GM18502 (cell line): ENCODE measurements around the gene NKAIN2.

Experiments
- ATAC-seq: cut with Tn5 transposase; IDR thresholded peaks from one replicate; pipeline ENCODE4 v1.9.1; 2021; ENCODE audit warnings: mild to moderate bottlenecking; ENCODE audit not compliant: unreplicated experiment, poor library complexity

The NKAIN2 gene

DNA sequence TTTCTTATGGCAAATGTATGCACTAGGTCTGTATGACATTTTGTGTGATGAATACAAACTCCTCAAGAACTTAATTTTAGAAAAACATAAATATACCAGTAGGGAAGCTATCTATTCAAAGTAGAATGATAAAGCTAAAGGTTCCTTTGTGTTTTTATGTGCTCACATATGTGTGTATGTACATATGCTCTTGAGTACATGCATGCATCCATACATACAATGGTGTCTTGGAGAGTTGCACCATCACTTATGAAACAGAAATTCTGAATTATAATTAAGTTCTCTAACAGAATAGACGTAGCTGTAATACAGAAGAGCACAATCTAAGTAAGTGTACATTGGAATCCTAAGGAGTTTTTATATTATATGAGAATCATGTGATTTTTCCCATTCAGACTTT, 2.3 kb downstream of the NKAIN2 start:
- ATAC-seq, result no peak

- no peak for ATAC-seq
These were observed 2.9 kb downstream of the NKAIN2 start for GRCh38 chr6:123806561-123806960.

DNA sequence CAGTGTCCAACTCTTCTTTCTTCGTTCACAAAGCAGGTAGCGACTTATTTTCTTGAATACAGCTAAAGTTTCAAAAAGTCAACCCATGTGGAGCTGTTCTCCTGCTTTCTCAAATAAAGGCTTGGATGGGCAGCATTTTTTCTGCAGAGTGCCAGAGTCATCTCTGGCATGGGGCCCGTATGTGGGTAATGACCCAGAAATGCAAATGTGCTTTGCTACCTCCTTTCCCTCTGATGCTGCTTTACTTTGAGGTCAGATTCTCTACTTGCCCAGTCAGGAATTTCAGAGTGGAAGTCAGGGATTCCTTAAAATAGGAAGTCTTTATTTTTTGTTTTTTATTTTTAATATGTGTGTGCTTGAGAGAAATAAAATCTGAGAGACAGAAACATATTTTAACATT, 4.9 kb downstream of the NKAIN2 start:
- ATAC-seq, result no peak

GRCh38 chr6:123810214-123810613, 6.5 kb downstream of the NKAIN2 start:
- no peak for ATAC-seq

DNA sequence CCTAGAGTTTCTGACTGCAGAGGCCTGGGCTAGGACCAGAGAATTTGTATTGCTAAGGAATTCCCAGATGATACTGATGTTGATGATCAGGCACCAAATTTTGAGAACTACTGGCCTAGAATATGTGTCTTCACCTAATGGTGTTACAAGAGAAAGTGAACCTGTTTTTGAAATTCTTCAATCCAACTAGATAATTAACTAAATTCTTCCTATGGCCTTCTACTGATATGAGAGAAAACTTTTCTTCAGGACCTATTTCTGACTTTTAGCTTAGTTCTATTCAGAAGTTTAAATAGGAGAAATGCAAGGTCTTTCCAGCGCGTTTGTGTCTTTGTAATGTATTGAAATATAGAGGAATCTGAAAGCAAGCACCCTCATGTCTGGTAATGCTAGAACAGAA, 7.3 kb downstream of the NKAIN2 start:
- no peak for ATAC-seq

DNA sequence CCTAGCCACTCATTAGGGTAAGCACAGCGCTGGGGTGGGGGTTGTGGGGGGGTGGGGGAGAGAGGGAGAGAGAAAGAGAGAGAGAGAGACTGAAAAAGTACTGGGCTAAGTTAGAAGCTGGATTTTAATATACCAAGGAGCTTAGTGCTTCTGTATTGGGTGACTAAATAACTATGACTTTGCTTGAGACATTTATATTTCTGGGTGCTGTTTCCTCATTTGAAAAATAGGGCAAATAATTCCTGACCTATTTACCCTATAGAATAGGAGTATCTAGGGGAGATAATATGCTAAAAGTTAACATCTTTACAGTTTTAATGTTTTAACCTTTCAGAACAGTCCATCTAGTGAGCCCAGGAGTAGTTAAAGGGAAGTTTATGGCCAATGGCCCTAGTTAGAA, 7.7 kb downstream of the NKAIN2 start:
- no peak for ATAC-seq

- no peak for ATAC-seq
These were observed 9.0 kb downstream of the NKAIN2 start for GRCh38 chr6:123812621-123813020.

GRCh38 chr6:123821112-123821511, 17.4 kb downstream of the NKAIN2 start:
- no peak for ATAC-seq

- ATAC-seq, result no peak
These were observed 25.8 kb downstream of the NKAIN2 start for GRCh38 chr6:123829302-123829953.

DNA sequence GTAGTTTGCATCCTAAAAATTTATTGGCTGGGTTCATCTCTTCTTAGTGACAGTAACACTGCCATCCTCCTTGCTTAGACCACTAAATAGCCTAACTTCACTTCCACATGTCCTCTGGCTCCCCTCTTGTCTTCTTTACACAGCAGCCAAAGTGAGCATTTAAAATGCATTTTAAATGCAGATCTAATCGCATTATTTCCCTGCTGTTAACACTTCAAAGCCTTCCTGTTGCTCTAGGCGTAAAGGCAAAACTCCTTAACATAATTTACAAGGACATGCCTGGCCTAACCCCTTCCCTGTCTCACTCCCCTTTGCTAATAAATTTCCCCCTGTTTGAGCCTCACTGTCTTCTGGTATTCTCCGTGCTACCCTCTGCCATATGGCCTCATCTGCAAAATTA, 26.5 kb downstream of the NKAIN2 start:
- ATAC-seq, result no peak

- ATAC-seq, result no peak
These were observed 35.0 kb downstream of the NKAIN2 start for GRCh38 chr6:123838505-123839234.

GRCh38 chr6:123841067-123841896, 37.6 kb downstream of the NKAIN2 start:
- no peak for ATAC-seq

DNA sequence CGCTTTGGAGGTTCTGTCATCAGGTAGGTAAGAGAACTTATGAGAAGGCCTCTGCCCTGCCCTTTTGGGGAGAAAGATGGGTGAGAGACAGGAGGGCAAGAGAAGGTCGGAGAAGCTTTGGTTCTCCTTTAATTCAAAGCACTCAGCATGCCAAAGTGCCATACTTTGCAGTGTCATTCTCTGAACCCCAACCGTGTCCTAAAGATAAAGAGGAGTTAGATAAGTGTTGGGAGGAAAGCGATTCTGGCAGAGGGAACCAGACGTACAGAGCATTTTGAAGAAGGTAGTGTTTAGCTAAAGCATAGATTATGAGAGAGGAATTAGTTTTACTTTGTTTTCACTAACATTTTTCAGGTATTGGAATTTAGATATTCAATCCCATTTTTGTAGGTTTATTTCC, 40.3 kb downstream of the NKAIN2 start:
- no peak for ATAC-seq

- ATAC-seq, result no peak
These were observed 44.7 kb downstream of the NKAIN2 start for GRCh38 chr6:123848347-123848746.

DNA sequence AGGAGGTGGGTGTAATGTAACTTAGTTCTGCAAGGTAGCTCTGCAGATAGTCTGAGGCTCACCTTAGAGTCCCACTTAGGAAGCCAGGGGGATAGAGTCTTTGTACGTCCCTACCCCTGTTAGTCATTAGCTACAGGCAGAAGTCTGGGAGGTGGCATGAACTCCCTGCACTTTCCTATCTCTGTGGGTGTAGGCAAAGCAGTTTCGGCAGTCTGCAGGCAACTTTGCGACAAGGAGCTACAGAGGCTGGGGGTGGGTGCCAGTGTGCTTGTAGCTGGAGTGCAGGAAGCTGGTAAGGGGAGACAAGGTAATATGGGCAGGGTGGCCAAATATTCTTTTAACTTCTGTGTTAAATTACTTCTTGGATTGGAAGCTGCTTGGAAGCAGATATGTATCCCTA, 45.7 kb downstream of the NKAIN2 start:
- no peak for ATAC-seq

GRCh38 chr6:123850555-123850954, 46.9 kb downstream of the NKAIN2 start:
- no peak for ATAC-seq

- ATAC-seq, result no peak
These were observed 50.5 kb downstream of the NKAIN2 start for GRCh38 chr6:123854201-123854600.

- no peak for ATAC-seq
These were observed 51.8 kb downstream of the NKAIN2 start for GRCh38 chr6:123855506-123855905.

DNA sequence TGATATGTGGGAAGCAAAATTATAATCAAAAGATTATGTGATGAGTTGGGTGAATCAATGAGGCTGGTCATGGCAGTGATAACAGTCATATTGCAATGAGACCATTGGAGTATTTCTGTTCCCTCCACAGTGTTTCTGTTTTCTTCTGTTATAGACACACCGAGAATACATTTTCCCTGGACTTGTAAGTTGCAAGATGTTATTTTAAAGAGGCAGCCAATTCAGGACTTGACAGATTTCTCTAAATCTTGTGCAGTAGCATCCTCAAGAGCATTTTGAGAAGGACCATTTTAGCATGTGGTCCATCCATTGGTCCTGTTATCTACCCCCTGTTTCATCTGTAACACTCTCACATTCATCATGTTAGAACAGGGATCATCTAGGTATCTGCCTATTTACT, 55.6 kb downstream of the NKAIN2 start:
- ATAC-seq, result no peak

GRCh38 chr6:123869334-123869733, 65.7 kb downstream of the NKAIN2 start:
- ATAC-seq, result no peak

GRCh38 chr6:123873974-123874373, 70.3 kb downstream of the NKAIN2 start:
- ATAC-seq, result no peak
